Subcutaneous abdominal adipose tissue (tissue), 5 donors: ENCODE data around the gene MVK.

ENCODE experiments used
- H3K27ac ChIP-seq: one replicate; pipeline ENCODE4 v1.7.0; 2013; ENCODE audit warnings: low read depth, mild to moderate bottlenecking, inconsistent platforms, low read length, moderate library complexity
- H3K27me3 ChIP-seq, 5 donors: one replicate each; pipeline ENCODE4 v1.7.0; 2013; ENCODE audit warnings: low read length in 5 of 5, inconsistent platforms in 1 of 5; ENCODE audit not compliant: control insufficient read depth in 5 of 5, insufficient read depth in 4 of 5
- H3K36me3 ChIP-seq, 5 donors: one replicate each; pipeline ENCODE4 v1.7.0; 2013; ENCODE audit warnings: low read length in 5 of 5; ENCODE audit not compliant: control insufficient read depth in 5 of 5, insufficient read depth in 5 of 5
- H3K4me1 ChIP-seq, 5 donors: one replicate each; pipeline ENCODE4 v1.7.0; 2013; ENCODE audit warnings: low read length in 5 of 5, mild to moderate bottlenecking in 3 of 5, moderate library complexity in 1 of 5; ENCODE audit not compliant: control insufficient read depth in 5 of 5, insufficient read depth in 5 of 5
- H3K4me3 ChIP-seq, 5 donors: one replicate each; pipeline ENCODE4 v1.7.0; 2013; ENCODE audit warnings: low read length in 5 of 5, low read depth in 1 of 5
- H3K9ac ChIP-seq, 5 donors: one replicate each; pipeline ENCODE4 v1.7.0; 2013; ENCODE audit warnings: low read length in 5 of 5, mild to moderate bottlenecking in 4 of 5, moderate library complexity in 3 of 5
- H3K9me3 ChIP-seq, 5 donors: one replicate each; pipeline ENCODE4 v1.7.0; 2013; ENCODE audit warnings: low read length in 5 of 5; ENCODE audit not compliant: control insufficient read depth in 5 of 5
- donor health status: healthy.
- donor health status: healthy.
- donor health status: healthy.
- donor health status: healthy.
- donor health status: healthy.

Gene MVK

GRCh38 chr12:109594556-109595317 lies 21.1 kb downstream of the MVK start:
- no peaks in the 10 kb centered on the region for H3K27me3 ChIP-seq
- H3K4me1 ChIP-seq = peaks cover 2 to 15% (median 6%) of the 10 kb centered on the region in 5 donors
- no peak overlapping the region for H3K4me3 ChIP-seq
- no peaks in the 10 kb centered on the region for H3K9me3 ChIP-seq
- H3K27ac ChIP-seq = no peak overlapping the region
- H3K9ac ChIP-seq = no peak overlapping the region
- H3K36me3 ChIP-seq = peaks cover 0 to 62% (median 49%) of the 10 kb centered on the region in 5 donors

DNA sequence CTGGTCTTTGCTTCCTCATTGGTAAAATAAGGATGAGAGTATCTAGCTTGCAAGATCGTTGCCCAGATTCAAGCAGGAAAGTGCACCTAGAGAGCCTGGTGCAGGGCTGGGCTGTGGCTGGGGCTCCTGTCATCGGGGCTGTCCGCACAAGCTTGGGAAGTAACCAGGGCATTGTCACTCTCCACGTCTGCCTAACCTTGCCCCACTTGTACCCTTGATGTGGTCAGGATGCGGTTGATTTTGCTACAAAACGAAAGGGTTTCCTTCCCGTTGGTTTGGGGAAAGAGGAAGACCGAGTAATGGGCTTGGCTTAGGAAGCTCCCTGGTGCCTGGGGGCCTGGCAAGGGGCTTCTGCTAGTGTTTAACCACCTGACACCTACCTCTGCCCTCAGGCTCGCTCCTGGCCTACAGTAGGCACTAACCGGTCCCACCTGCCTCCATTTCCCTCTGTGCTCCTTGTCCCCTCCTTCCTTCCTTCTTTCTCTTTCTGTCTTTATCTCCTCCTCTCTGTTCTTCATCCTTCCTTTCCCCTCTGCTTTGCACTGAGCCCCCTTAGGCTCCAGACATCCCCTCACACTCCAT lies 21.8 kb downstream of the MVK start:
- no peaks in the 10 kb centered on the region for H3K27me3 ChIP-seq
- no peak overlapping the region for H3K4me3 ChIP-seq
- no peak overlapping the region for H3K9ac ChIP-seq
- no peaks in the 10 kb centered on the region for H3K9me3 ChIP-seq
- no peak overlapping the region for H3K27ac ChIP-seq
- H3K36me3 ChIP-seq = peaks cover 0 to 60% (median 47%) of the 10 kb centered on the region in 5 donors
- H3K4me1 ChIP-seq = peaks cover 2 to 15% (median 6%) of the 10 kb centered on the region in 5 donors

DNA sequence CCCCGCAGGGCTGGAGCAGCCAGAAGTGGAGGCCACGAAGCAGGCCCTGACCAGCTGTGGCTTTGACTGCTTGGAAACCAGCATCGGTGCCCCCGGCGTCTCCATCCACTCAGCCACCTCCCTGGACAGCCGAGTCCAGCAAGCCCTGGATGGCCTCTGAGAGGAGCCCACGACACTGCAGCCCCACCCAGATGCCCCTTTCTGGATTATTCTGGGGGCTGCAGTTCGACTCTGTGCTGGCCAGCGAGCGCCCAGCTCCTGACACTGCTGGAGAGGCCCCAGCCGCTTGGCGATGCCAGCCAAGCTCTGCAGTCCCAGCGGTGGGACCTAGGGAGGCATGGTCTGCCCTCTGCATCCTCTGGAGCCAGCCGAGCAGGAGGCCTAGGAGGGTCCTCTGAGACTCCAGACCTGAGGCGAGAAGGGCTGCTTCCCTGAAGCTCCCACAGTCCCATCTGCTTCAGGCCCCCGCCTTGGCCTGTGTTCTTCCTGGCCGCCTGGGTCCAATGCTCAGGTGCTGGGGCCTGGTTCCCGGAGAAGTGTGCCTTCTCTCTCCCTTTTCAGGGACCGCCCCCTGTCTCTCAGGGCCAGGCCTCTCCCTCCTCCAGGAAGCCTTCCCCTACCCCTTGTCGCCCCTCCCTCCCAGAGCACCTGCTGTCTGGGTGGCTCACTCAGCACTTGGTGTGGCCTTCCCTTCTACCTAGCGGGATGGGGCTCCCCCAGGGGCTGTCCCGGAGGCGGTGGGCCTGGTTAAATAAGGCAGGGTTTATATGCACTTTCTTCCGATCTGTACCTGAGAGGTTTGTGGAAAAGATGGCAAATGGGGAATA lies 23.0 kb downstream of the MVK start:
- Histone ChIP-seq H3K9ac (no peak overlapping the region), H3K4me1 (peaks cover 2 to 15% (median 6%) of the 10 kb centered on the region in 5 donors), H3K36me3 (peaks cover 0 to 49% (median 41%) of the 10 kb centered on the region in 5 donors), H3K9me3 (no peaks in the 10 kb centered on the region), H3K27ac (no peak overlapping the region), H3K27me3 (no peaks in the 10 kb centered on the region), H3K4me3 (no peak overlapping the region)

DNA sequence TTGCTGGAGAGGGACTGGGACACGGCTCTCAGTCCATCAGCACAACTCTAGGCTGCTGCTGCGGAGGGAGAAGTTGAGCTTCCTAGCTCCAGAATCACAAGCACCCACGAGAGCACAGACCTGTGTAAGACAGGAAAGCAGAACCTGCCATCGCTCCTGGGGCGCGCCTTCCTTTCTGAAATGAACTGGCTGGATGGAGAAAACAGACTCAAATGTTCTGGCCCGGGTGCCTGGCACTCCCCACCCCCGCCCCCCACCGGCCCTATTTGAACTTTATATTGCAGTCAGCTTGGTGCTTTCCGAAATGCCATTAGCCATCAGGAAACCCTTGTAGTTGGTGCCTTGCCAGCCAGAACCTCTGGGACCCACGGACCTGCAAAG lies 23.8 kb downstream of the MVK start:
- Histone ChIP-seq H3K4me1 (peaks cover 2 to 15% (median 6%) of the 10 kb centered on the region in 5 donors), H3K9ac (no peak overlapping the region), H3K36me3 (peaks cover 0 to 42% (median 35%) of the 10 kb centered on the region in 5 donors), H3K4me3 (no peak overlapping the region), H3K9me3 (no peaks in the 10 kb centered on the region), H3K27ac (no peak overlapping the region), H3K27me3 (peaks cover 0 to under 1% (median 0%) of the 10 kb centered on the region in 5 donors)

DNA sequence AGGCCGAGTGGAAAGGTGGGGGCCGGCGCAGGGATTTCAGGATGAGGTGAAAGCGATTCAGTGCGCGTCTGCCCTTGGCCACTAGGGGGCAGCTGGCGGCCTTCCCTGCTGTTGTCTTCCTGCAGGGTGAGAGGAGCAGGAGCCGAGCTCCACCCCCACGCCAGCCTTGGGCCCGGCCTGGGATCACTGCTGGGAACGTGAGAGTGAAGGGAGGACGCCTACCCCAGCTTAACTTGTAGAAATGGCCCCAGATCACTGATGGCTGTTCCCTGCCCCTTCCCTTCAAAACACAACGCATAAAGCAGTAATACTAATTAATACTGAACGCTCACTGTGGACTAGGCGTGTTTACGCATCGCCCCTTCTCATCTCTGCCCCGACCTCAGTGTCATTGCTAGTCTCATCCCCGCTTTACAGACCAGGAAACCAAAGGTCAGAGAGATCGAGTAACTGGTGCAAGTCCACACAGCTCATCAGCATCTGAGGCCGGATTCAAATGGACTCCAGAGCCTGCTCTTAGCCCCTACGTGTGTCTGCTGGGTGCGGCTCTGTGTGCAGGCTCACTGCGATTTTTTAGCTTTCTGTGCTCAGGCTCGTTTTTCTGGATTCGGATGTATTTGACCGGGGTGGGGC lies 24.3 kb downstream of the MVK start:
- Histone ChIP-seq H3K27ac (no peak overlapping the region), H3K27me3 (peaks cover 0 to 2% (median 0%) of the 10 kb centered on the region in 5 donors)

GRCh38 chr12:109598428-109598854 lies 24.8 kb downstream of the MVK start:
- Histone ChIP-seq H3K9me3 (no peaks in the 10 kb centered on the region), H3K27me3 (peaks cover 0 to 2% (median 0%) of the 10 kb centered on the region in 5 donors), H3K4me3 (no peak overlapping the region), H3K4me1 (peaks cover 2 to 15% (median 6%) of the 10 kb centered on the region in 5 donors), H3K36me3 (peaks cover 0 to 32% (median 25%) of the 10 kb centered on the region in 5 donors), H3K27ac (no peak overlapping the region), H3K9ac (no peak overlapping the region)

More for the DNA sequence above, 24.3 kb downstream of the MVK start:
- H3K9me3 ChIP-seq = no peaks in the 10 kb centered on the region
- H3K9ac ChIP-seq = peak overlapping the region in 1 of 5 donors; percentile 48
- H3K4me1 ChIP-seq = peaks cover 2 to 15% (median 6%) of the 10 kb centered on the region in 5 donors
- peaks cover 0 to 37% (median 30%) of the 10 kb centered on the region in 5 donors for H3K36me3 ChIP-seq
- H3K4me3 ChIP-seq = peak overlapping the region in 1 of 5 donors; percentile 18

DNA sequence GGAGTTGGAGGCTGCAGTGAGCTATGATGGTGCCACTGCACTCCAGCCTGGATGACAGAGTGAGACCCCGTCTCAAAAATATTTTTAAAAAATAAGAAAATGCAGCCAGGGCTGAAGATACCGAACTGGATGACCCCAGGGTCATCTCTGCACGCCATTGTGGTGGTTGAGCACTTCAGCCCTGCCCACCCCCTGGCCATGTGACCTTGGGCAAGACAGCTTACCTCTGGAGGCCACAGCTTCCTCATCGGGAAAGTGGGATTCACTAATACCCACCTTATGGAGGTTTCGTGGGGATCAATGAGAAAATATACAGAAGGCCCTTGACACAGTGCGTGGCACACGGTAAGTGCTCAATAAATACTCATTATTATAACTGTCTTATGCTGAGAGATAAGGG lies 25.5 kb downstream of the MVK start:
- Histone ChIP-seq H3K9ac (no peak overlapping the region), H3K4me3 (no peak overlapping the region), H3K36me3 (peaks cover 0 to 28% (median 22%) of the 10 kb centered on the region in 5 donors), H3K27ac (no peak overlapping the region), H3K9me3 (no peaks in the 10 kb centered on the region), H3K27me3 (peaks cover 0 to 7% (median 4%) of the 10 kb centered on the region in 5 donors), H3K4me1 (peaks cover 2 to 15% (median 6%) of the 10 kb centered on the region in 5 donors)

GRCh38 chr12:109600481-109600880 lies 26.9 kb downstream of the MVK start:
- Histone ChIP-seq H3K4me3 (no peak overlapping the region), H3K27ac (no peak overlapping the region), H3K27me3 (peaks cover 3 to 18% (median 5%) of the 10 kb centered on the region in 5 donors), H3K9me3 (no peaks in the 10 kb centered on the region), H3K36me3 (peaks cover 0 to 17% (median 9%) of the 10 kb centered on the region in 5 donors), H3K9ac (no peak overlapping the region), H3K4me1 (peaks cover 2 to 15% (median 6%) of the 10 kb centered on the region in 5 donors)

DNA sequence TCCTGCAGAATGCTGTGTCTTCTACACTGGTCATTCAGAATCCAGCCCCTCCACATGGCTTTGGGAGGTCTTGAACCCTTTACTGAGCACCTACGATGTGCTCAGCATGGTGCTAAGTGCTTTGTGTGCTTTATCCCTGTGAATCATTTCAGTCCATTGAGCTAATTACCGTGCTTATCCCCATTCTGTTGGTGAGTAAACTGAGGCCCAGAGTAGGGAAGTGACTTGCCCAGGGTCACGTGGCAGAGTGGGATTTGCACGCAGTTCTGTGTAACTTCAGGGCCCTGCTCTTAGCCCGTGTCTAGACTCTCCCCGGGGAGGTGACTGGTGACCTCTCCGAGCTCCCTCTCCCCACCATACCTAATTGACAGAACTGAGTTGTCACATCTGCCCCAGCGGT lies 27.4 kb downstream of the MVK start:
- Histone ChIP-seq H3K27me3 (peaks cover 4 to 23% (median 7%) of the 10 kb centered on the region in 5 donors), H3K9me3 (no peaks in the 10 kb centered on the region), H3K27ac (no peak overlapping the region), H3K4me3 (no peak overlapping the region), H3K9ac (no peak overlapping the region), H3K4me1 (peaks cover 2 to 15% (median 6%) of the 10 kb centered on the region in 5 donors), H3K36me3 (peaks cover 0 to 12% (median 6%) of the 10 kb centered on the region in 5 donors)
